Activated CD8-positive, alpha-beta memory T cell treated with anti-CD3 and anti-CD28 coated beads, Interleukin-2, amount 50 U/mL, for 24 hours (primary cell): ENCODE data around the gene NSMCE1.
"Not testable (repeated sequence)": the region's sequence is repeated elsewhere in the genome, so short reads cannot be mapped to it uniquely, and the experiment has no call there.

Source experiments
- DNase-seq: peaks from one replicate; pipeline ENCODE4 v3.0.0-alpha.2; 2020; ENCODE audit errors: extremely low read depth

NSMCE1 gene

GRCh38 chr16:27303256-27304100 lies 34.9 kb upstream of the NSMCE1 start:
- DNase-seq = no peak

DNA sequence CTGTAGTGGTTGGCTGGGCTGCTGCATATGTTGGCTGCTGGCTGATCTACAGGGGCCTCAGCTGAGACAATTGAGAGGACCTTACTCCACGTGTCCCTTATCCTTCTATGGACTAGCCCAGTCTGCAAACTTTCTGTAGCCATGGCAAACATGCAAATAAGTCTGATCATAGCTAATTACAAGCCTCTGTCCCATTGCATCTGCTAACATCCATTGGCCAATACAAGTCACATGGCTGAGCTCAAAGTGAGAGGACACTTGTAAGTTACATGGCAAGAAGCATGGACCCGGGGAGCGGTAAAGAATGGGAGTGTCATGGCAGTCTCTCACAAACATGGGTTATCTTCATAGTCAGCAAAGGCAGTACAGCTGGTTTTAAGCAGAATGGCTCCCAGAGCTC lies 33.6 kb upstream of the NSMCE1 start:
- no peak for DNase-seq

GRCh38 chr16:27301236-27301861 lies 32.8 kb upstream of the NSMCE1 start:
- DNase-seq = no peak

GRCh38 chr16:27298132-27298531 lies 29.6 kb upstream of the NSMCE1 start:
- DNase-seq = no peak

- DNase-seq = no peak
These were observed 24.8 kb upstream of the NSMCE1 start for GRCh38 chr16:27293343-27293742.

- DNase-seq = no peak
These were observed 23.2 kb upstream of the NSMCE1 start for GRCh38 chr16:27291722-27292240.

GRCh38 chr16:27291106-27291505 lies 22.5 kb upstream of the NSMCE1 start:
- DNase-seq = no peak

DNA sequence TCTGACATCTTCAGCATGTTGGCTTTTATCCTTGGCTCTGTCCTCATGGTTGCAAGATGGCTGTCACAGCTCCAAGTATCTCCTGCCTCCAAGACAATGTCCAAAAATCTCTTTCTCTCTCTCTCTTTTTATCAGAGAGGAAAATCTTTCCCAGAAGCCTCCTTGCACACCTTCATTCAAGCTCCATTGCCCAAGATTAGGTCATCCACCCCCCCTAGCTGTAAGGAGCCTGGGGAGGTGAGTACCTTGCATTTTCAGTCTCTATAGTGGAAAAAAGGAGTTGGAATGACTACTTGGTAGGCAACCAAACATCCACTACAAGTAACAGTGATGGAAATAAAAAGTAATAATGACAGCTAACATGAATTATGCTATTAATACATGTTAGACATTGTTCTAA lies 22.0 kb upstream of the NSMCE1 start:
- DNase-seq = no peak

DNA sequence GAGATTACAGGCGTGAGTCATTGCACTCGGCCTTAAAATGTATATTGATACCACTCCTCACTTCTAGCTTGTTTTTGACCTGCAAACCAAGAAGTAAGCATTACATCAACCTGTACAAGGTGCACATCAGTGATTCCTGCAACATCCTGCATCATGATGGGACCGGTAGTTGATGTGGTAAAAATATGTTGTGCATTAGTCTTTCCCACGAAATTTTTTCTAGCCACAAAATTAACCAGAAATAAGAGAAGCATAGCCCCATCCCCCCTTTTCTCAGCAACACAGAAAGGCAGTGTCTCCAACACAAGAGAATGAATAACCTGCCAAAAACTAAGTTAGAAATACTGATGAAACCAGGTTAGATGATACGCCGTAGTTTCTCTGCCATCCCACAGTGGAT lies 21.1 kb upstream of the NSMCE1 start:
- no peak for DNase-seq

DNA sequence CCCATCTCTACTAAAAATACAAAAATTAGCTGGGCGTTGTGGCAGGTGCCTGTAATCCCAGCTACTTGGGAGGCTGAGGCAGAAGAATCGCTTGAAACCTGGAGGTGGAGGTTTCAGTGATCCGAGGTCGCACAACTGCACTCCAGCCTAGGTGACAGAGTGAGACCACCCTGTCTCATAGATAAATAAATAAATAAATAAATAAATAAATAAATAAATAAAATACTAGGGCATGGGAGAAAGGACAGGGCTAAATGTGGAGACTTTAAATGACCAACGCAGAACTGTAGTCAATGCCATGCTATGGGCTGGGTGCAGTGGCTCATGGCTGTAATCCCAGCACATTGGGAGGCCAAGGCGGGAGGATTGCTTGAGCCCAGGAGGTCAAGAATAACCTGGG lies 19.7 kb upstream of the NSMCE1 start:
- not testable (repeated sequence) for DNase-seq

DNA sequence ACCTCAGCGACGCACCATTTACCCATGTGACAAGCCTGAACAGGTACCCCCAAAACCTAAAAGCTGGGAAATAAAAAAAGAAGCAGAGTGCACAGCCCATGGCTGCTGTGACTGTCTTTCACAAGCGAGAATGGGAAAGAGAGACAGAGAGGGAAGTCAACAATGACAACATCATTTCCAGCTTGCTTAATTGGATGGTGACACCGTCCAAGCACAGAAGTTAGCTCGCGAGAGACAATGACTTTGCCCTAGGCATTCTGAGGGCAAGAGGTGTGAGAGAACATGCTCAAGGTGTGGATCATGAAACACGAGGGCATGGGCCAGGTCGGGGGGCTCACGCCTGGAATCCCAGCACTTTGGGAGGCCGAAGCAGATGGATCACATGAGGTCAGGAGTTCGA lies 19.3 kb upstream of the NSMCE1 start:
- no peak for DNase-seq

GRCh38 chr16:27287051-27287811 lies 18.7 kb upstream of the NSMCE1 start:
- DNase-seq = no peak

GRCh38 chr16:27286451-27286850 lies 17.9 kb upstream of the NSMCE1 start:
- no peak for DNase-seq

DNA sequence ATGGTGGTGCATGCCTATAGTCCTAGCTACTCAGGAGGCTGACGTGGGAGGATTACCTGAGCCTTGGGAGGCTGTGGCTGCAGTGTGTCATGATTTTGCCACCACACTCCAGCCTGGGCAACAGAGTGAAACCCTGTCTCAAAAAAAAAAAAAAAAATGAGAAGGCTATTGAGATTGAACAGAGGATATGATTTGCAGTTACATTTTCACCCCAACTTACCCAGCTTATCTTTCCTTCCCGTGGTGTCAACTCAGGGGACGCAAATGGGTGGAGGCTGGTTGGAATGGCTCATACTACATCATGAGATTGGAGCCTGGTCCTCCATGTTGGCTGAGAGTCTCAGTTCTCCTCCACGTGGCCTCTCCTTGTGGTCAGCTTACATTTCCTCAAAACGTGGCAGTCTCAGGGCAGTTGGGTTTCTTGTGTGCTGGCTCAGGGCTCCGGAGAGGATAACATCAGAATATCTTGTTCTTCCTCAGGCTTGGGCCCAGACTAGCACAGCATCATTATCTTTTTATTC lies 17.2 kb upstream of the NSMCE1 start:
- no peak for DNase-seq

DNA sequence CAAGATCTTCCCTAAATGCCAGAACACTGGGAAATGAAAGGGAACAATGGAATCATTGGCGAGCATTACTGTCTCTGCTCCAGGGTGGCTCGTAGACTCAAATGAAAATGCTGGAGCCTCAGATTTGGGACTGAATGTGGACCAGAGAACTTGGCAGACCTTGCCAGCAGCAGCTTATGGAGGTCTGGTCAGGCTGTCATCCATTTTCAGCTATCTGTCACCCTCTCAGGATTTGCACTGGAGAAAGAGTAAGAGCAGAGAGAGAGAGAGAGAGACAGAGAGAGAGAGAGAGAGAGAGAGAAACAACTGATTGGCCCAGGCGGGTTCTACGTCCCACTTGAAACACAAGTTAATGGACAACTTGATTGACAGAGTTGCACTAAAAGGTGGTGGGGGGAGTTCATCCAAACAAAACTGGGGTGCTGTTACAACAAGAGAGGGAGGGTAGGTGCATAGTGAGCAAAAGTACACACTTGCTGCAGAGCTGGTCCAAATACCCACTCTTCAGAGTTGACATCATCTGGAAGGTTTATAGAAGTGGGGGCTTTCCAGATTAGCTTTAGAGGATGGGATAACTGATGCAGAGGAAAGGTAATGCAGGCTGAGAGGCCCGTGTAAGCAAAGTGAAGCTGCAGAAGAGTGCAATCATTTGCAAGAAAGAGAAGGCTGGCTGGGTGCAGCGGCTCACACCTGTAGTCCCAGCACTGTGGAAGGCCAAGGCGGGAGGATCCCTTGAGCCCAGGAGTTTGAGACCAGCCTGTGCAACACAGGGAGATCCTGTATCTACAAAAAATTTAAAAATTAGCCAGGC lies 16.5 kb upstream of the NSMCE1 start:
- no peak for DNase-seq

- DNase-seq = no peak
These were observed 12.7 kb upstream of the NSMCE1 start for GRCh38 chr16:27281243-27281642.

- no peak for DNase-seq
These were observed 6.8 kb upstream of the NSMCE1 start for GRCh38 chr16:27275394-27275793.

DNA sequence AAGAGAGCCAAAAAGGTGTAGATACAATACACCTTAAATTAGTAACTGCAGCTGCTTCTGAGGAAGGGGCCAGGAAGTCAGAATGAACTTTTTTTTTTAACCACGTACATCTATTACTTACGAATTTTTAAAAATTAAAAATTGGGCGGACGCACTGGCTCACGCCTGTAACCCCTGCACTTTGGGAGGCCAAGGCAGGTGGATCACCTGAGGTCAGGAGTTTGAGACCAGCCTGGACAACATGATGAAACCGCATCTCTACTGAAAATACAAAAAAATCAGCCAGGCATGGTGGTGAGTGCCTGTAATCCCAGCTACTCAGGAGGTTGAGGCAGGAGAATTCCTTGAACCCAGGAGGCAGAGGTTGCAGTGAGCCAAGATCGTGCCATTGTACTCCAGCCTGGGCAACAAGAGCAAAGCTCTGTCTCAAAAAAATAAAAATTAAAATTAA lies 5.9 kb upstream of the NSMCE1 start:
- not testable (repeated sequence) for DNase-seq

GRCh38 chr16:27273670-27274423 lies 5.3 kb upstream of the NSMCE1 start:
- DNase-seq = no peak

DNA sequence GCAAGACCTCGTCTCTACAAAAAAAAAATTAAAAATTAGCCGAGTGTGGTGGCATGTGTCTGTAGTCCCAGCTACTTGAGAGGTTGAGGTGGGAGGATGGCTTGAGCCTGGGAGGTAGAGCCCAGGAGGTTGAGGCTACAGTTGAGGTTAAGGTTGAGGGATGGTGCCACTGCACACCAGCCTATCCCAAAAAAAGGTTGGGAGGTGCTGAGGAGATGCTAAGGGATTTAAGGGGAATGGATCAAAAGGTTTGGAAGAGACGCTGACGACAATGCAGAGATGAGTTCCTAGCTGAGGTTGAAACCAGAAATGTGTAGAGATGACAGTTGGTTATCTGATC lies 4.7 kb upstream of the NSMCE1 start:
- no peak for DNase-seq

DNA sequence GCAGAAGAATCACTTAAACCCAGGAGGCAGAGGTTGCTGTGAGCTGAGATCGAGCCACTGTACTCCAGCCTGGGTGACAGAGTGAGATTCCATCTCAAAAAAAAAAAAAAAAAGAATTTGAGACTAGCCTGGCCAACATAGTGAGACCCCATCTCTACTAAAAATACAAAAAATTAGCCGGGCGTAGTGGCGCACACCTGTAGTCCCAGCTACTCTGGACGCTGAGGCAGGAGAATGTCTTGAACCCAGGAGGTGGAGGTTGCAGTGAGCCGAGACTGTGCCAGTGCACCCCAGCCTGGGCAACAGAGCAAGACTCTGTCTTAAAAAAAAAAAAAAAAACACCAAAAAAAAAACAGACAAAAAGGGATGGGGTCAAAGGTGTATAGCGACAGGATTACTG lies 4.1 kb upstream of the NSMCE1 start:
- not testable (repeated sequence) for DNase-seq
